ENCODE data around the gene UPF2.

GRCh38 chr10:12042797-12043651 is at the start of gene UPF2:
- TF ChIP-seq JUND (IDR thresholded peaks at IDR 0.05; ENCODE audit: low read depth, low read length) = 0 out of 2 replicates have a peak, but pooled peaks have one; percentile 8
- TF ChIP-seq YY1 (IDR thresholded peaks at IDR 0.05; ENCODE audit: low read depth, low read length) = peak; percentile 86
- TF ChIP-seq HDGF (IDR thresholded peaks at IDR 0.05) = no peak
- no peak for TF ChIP-seq RAD21 (IDR thresholded peaks at IDR 0.05; ENCODE audit: insufficient read depth, low read depth, low read length)
- no peak for TF ChIP-seq BMI1 (IDR thresholded peaks at IDR 0.05; ENCODE audit: borderline replicate concordance)
- no peak; the same call in 1 of the 2 replicates for TF ChIP-seq BACH1 (IDR thresholded peaks at IDR 0.05; ENCODE audit: borderline replicate concordance)
- no peak for TF ChIP-seq CTCF (IDR thresholded peaks at IDR 0.05 in 2 of 3, conservative IDR thresholded peaks at IDR 0.05 in 1 of 3; ENCODE audit: control insufficient read depth in 2 of 3, extremely low read depth in 1 of 3, insufficient read depth in 1 of 3, low read depth in 3 of 3, low read length in 3 of 3)

Measured in GM12878 (cell line).